ENCODE results near the gene SLC26A1. TPM values are rescaled to one million over a fixed set of nuclear protein-coding genes. Genes with fewer than 3 reads are reported as not detected.

The SLC26A1 gene
- total RNA-seq, 1 donor from 2014 or later, result not detected

GRCh38 chr4:1022051-1022738 is 29.0 kb upstream of the SLC26A1 start:
- Histone ChIP-seq H3K4me2 (no peak overlapping the region), H3K79me2 (ENCODE audit: low read depth) (peaks cover 11% of the 10 kb centered on the region), H4K20me1 (ENCODE audit: low read depth) (peaks cover 37% of the 10 kb centered on the region), H3K4me3 (no peak overlapping the region), H3F3A (ENCODE audit: low read depth) (peaks cover 5% of the 10 kb centered on the region), H2AFZ (replicated peaks) (no peak overlapping the region), H3K9me3 (ENCODE audit: low read depth) (no peaks in the 10 kb centered on the region), H3K9ac (no peak overlapping the region), H3K27me3 (no peaks in the 10 kb centered on the region), H3K4me1 (peaks cover 28% of the 10 kb centered on the region), H3K27ac (no peak overlapping the region), H3K36me3 (no peaks in the 10 kb centered on the region)
- Mint-ChIP-seq H3K27ac (no peak overlapping the region), H3K4me1 (peaks cover 15% of the 10 kb centered on the region), H3K36me3 (peaks cover 5% of the 10 kb centered on the region), H3K9me3 (peaks cover 3% of the 10 kb centered on the region), H3K4me3 (no peak overlapping the region), H3K27me3 (ENCODE audit: insufficient read depth, low read depth) (peaks cover 5% of the 10 kb centered on the region)
- DNase-seq (ENCODE audit: low spot score), result no peak
- no peak for TF ChIP-seq EZH2 (IDR thresholded peaks at IDR 0.05)
- TF ChIP-seq EZH2phosphoT487 (IDR thresholded peaks at IDR 0.05), result no peak
- TF ChIP-seq CTCF (IDR thresholded peaks at IDR 0.05), result no peak

- Histone ChIP-seq H3F3A (ENCODE audit: low read depth) (no peaks in the 10 kb centered on the region), H3K4me2 (no peak overlapping the region), H2AFZ (replicated peaks) (no peak overlapping the region), H3K9ac (no peak overlapping the region), H3K9me3 (ENCODE audit: low read depth) (no peaks in the 10 kb centered on the region), H3K79me2 (ENCODE audit: low read depth) (peaks cover 14% of the 10 kb centered on the region), H3K4me1 (peaks cover 27% of the 10 kb centered on the region), H3K36me3 (no peaks in the 10 kb centered on the region), H4K20me1 (ENCODE audit: low read depth) (peaks cover 38% of the 10 kb centered on the region), H3K27ac (no peak overlapping the region), H3K27me3 (no peaks in the 10 kb centered on the region), H3K4me3 (no peak overlapping the region)
- Mint-ChIP-seq H3K4me3 (no peak overlapping the region), H3K27me3 (ENCODE audit: insufficient read depth, low read depth) (peaks cover 4% of the 10 kb centered on the region), H3K27ac (no peak overlapping the region), H3K4me1 (peaks cover 11% of the 10 kb centered on the region), H3K9me3 (peaks cover 3% of the 10 kb centered on the region), H3K36me3 (peaks cover 5% of the 10 kb centered on the region)
- TF ChIP-seq EZH2phosphoT487 (IDR thresholded peaks at IDR 0.05), result no peak
- no peak for TF ChIP-seq CTCF (IDR thresholded peaks at IDR 0.05)
- TF ChIP-seq EZH2 (IDR thresholded peaks at IDR 0.05), result no peak
- no peak for DNase-seq (ENCODE audit: low spot score)
Measured at GRCh38 chr4:1021386-1022050, 28.3 kb upstream of the SLC26A1 start.

- no peaks in the 10 kb centered on the region for H3K9me3 ChIP-seq (ENCODE audit: low read depth)
- H3K4me1 ChIP-seq, result peaks cover 38% of the 10 kb centered on the region
- H3K9ac ChIP-seq, result no peak overlapping the region
- no peak overlapping the region for H3K27ac ChIP-seq
- peaks cover 53% of the 10 kb centered on the region for H4K20me1 ChIP-seq (ENCODE audit: low read depth)
- peak overlapping the region; percentile 43 for H3K4me2 ChIP-seq
- H3F3A ChIP-seq (ENCODE audit: low read depth), result peaks cover 3% of the 10 kb centered on the region
- TF ChIP-seq EZH2phosphoT487 (IDR thresholded peaks at IDR 0.05) (no peak), EZH2 (IDR thresholded peaks at IDR 0.05) (no peak), CTCF (IDR thresholded peaks at IDR 0.05) (no peak)
- H3K27me3 Mint-ChIP-seq (ENCODE audit: insufficient read depth, low read depth), result peaks cover 3% of the 10 kb centered on the region
- H3K79me2 ChIP-seq (ENCODE audit: low read depth), result peaks cover 22% of the 10 kb centered on the region
- no peaks in the 10 kb centered on the region for H3K36me3 Mint-ChIP-seq
- no peak overlapping the region for H3K4me3 Mint-ChIP-seq
- peaks cover 11% of the 10 kb centered on the region for H3K4me1 Mint-ChIP-seq
- no peaks in the 10 kb centered on the region for H3K9me3 Mint-ChIP-seq
- H3K36me3 ChIP-seq, result no peaks in the 10 kb centered on the region
- no peak overlapping the region for H3K27ac Mint-ChIP-seq
- peak; percentile 76 for DNase-seq (ENCODE audit: low spot score)
- no peak overlapping the region for H3K4me3 ChIP-seq
- no peak overlapping the region for H2AFZ ChIP-seq (replicated peaks)
- H3K27me3 ChIP-seq, result no peaks in the 10 kb centered on the region
Measured at GRCh38 chr4:1019729-1020470, 26.7 kb upstream of the SLC26A1 start.
